Measurements from ENCODE around the gene EFEMP2. TPM values are rescaled to one million over a fixed set of nuclear protein-coding genes. Genes with fewer than 3 reads are reported as not detected.
"Not testable (repeated sequence)": the region's sequence is repeated elsewhere in the genome, so short reads cannot be mapped to it uniquely, and the experiment has no call there.

Gene EFEMP2
- total RNA-seq, 5 donors from 2014 or later (not counting 1 experiment from before 2014, with no cell fraction given): 7.0 to 14.1 (median 10.2) TPM

DNA sequence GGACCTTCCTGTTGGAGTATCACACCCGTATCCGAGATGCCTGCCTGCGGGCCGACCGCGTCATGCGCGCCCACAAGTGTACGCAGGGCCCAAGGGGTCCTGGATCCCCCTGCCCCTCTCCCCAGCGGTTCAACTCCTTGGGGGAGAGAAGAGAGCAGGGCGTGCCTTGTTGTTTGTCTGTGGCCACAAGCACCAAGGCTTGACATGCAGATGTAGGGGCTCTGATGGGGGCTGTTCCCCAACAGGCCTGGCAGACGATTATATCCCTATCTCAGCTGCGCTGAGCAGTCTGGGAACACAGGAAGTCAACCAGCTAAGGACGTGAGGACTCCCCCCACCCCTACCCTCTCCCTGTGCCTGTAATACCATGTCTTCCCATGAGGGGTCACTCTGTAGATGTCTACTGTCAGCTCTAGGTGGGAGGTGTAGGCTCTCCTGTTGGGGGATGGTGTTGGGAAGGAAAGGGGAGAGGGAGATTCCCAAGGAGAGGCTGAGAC is 21.5 kb downstream of the EFEMP2 start:
- WGBS (ENCODE audit: insufficient coverage): no CpG with 5 or more reads among the region's 14 CpGs
- no peaks in the 10 kb centered on the region for H3K27me3 Mint-ChIP-seq
- H3K36me3 ChIP-seq (ENCODE audit: control insufficient read depth in 2 of 2, extremely low read depth in 1 of 2, insufficient read depth in 1 of 2, low read length in 1 of 2): peaks cover 21 to 56% of the 10 kb centered on the region in 2 donors
- DNase-seq (no peak), ATAC-seq (replicated peaks in 1 of 4) (peak in 1 of 4 experiments; percentile 14)
- peaks cover 23 to 31% (median 31%) of the 10 kb centered on the region in 3 donors for H3K4me1 Mint-ChIP-seq
- H3K4me3 ChIP-seq (ENCODE audit: control insufficient read depth in 1 of 2, extremely low read depth in 1 of 2, low read length in 1 of 2): no peak overlapping the region
- no peaks in the 10 kb centered on the region for H3K9me3 Mint-ChIP-seq
- peaks cover 8 to 31% of the 10 kb centered on the region in 2 experiments for H3K4me1 ChIP-seq (ENCODE audit: control insufficient read depth in 1 of 2, extremely low read depth in 1 of 2, insufficient read depth in 2 of 2, low read length in 2 of 2)
- peaks cover 40% of the 10 kb centered on the region for H3K36me3 Mint-ChIP-seq
- H3K27ac Mint-ChIP-seq: no peak overlapping the region
- H3K4me3 Mint-ChIP-seq: no peak overlapping the region
- no peaks in the 10 kb centered on the region for H3K9me3 ChIP-seq
- POLR2A ChIA-PET: interaction anchor here in 1 of 2 donors (0.6 kb wide), 1 partner anchor 85 kb away, joined by 3 read pairs; no protein-coding TSS in a partner anchor
- H3K27me3 ChIP-seq (replicated peaks in 1 of 2; ENCODE audit: control insufficient read depth in 2 of 2, extremely low read depth in 1 of 2, insufficient read depth in 2 of 2, low read length in 1 of 2): no peaks in the 10 kb centered on the region
- H3K27ac ChIP-seq (ENCODE audit: low read length): no peak overlapping the region
- CTCF ChIA-PET: interaction anchor here in 1 of 2 donors (1.1 kb wide), 1 partner anchor 38 kb away, joined by 3 read pairs; the partner anchor contains the start of gene FIBP

DNA sequence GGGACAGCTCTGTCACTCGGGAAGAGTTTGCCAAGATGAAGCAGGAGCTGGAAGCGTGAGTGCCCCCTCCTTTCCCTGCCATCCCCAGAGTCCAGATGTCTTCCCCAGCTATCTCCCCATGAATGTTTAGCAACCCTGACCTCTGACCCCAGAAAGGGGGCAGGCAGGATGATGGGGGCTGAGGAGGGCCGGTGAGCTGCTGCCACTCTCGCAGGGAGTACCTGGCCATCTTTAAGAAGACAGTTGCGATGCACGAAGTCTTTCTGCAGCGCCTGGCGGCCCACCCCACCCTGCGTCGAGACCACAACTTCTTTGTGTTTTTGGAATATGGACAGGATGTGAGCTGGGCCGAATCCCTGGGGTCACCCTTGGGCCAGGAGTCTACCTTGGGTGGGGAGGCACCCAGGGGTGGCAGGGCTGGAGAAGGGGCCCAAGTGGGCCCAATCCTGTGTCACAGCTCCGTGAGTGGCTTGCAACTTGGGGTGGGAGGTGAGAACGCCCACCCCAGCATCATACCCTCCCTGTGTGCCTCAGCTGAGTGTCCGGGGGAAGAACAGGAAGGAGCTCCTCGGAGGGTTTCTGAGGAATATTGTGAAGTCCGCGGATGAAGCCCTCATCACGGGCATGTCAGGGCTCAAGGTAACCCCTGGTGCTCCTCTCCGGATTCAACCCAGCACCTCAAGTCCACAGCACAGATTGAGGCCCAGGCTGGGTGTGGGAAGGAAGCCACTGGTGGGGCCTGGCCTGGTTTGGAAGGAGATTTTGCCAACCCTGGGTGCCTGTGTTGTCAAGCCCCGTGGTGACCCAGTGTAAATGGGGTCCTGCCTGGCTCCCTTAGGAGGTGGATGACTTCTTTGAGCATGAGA is 22.1 kb downstream of the EFEMP2 start:
- Histone ChIP-seq H3K27ac (ENCODE audit: low read length) (no peak overlapping the region), H3K4me3 (ENCODE audit: control insufficient read depth in 1 of 2, extremely low read depth in 1 of 2, low read length in 1 of 2) (no peak overlapping the region), H3K27me3 (replicated peaks in 1 of 2; ENCODE audit: control insufficient read depth in 2 of 2, extremely low read depth in 1 of 2, insufficient read depth in 2 of 2, low read length in 1 of 2) (no peaks in the 10 kb centered on the region), H3K36me3 (ENCODE audit: control insufficient read depth in 2 of 2, extremely low read depth in 1 of 2, insufficient read depth in 1 of 2, low read length in 1 of 2) (peaks cover 19 to 50% of the 10 kb centered on the region in 2 donors), H3K4me1 (ENCODE audit: control insufficient read depth in 1 of 2, extremely low read depth in 1 of 2, insufficient read depth in 2 of 2, low read length in 2 of 2) (peaks cover under 1 to 25% of the 10 kb centered on the region in 2 experiments), H3K9me3 (no peaks in the 10 kb centered on the region)
- ChIA-PET CTCF (interaction anchor here in 1 of 2 donors (1.0 to 1.1 kb wide), 2 partner anchors 10 to 38 kb away, joined by 3 to 4 read pairs; partner anchors contain the start of genes FIBP and MUS81), POLR2A (interaction anchor here in 1 of 2 donors (0.6 kb wide), 1 partner anchor 85 kb away, joined by 3 read pairs; no protein-coding TSS in a partner anchor)
- H3K9me3 Mint-ChIP-seq: no peaks in the 10 kb centered on the region
- H3K36me3 Mint-ChIP-seq: peaks cover 33% of the 10 kb centered on the region
- no peak overlapping the region for H3K27ac Mint-ChIP-seq
- peaks cover 18 to 24% (median 24%) of the 10 kb centered on the region in 3 donors for H3K4me1 Mint-ChIP-seq
- no peaks in the 10 kb centered on the region for H3K27me3 Mint-ChIP-seq
- H3K4me3 Mint-ChIP-seq: no peak overlapping the region
- 82% methylated on average over 8 of the region's 20 CpGs for WGBS (ENCODE audit: insufficient coverage)
- DNase-seq: no peak
- ATAC-seq (replicated peaks in 1 of 4): peak in 1 of 4 experiments; percentile 14

DNA sequence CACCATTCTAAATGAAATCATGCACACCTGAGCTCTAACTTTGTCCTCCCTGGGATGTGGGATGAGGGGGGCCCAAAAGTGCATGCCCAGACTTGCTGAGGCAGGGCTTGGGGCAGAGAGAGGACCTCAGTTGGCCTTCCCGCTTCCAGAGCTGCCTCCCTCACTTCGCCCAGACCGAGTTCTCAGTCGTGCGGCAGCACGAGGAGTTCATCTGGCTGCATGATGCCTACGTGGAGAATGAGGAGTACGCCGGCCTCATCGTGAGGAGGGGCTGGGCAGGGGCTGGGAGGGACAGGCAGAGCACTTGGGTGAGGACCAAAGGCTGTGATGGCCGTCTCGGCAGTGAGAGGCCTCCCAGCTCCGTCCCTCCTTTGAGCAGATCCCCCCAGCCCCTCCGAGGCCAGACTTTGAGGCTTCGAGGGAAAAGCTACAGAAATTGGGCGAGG is 22.8 kb downstream of the EFEMP2 start:
- Mint-ChIP-seq H3K27me3 (no peaks in the 10 kb centered on the region), H3K4me3 (no peak overlapping the region), H3K4me1 (peaks cover 16 to 20% (median 19%) of the 10 kb centered on the region in 3 donors), H3K9me3 (no peaks in the 10 kb centered on the region), H3K36me3 (peaks cover 29% of the 10 kb centered on the region), H3K27ac (peak overlapping the region in 1 of 2 donors; percentile 39)
- POLR2A ChIA-PET: no interaction called here
- peaks cover 0 to 18% of the 10 kb centered on the region in 2 experiments for H3K4me1 ChIP-seq (ENCODE audit: control insufficient read depth in 1 of 2, extremely low read depth in 1 of 2, insufficient read depth in 2 of 2, low read length in 2 of 2)
- H3K27me3 ChIP-seq (replicated peaks in 1 of 2; ENCODE audit: control insufficient read depth in 2 of 2, extremely low read depth in 1 of 2, insufficient read depth in 2 of 2, low read length in 1 of 2): no peaks in the 10 kb centered on the region
- DNase-seq (no peak), ATAC-seq (replicated peaks in 1 of 4) (no peak)
- WGBS (ENCODE audit: insufficient coverage): 84% methylated on average over 10 of the region's 16 CpGs
- H3K4me3 ChIP-seq (ENCODE audit: control insufficient read depth in 1 of 2, extremely low read depth in 1 of 2, low read length in 1 of 2): no peak overlapping the region
- CTCF ChIA-PET: interaction anchor here in 1 of 2 donors (0.7 to 1.0 kb wide), 2 partner anchors 10 to 126 kb away, joined by 4 to 5 read pairs; partner anchors contain the start of gene MUS81
- no peak overlapping the region for H3K27ac ChIP-seq (ENCODE audit: low read length)
- peaks cover 13 to 43% of the 10 kb centered on the region in 2 donors for H3K36me3 ChIP-seq (ENCODE audit: control insufficient read depth in 2 of 2, extremely low read depth in 1 of 2, insufficient read depth in 1 of 2, low read length in 1 of 2)
- H3K9me3 ChIP-seq: no peaks in the 10 kb centered on the region

DNA sequence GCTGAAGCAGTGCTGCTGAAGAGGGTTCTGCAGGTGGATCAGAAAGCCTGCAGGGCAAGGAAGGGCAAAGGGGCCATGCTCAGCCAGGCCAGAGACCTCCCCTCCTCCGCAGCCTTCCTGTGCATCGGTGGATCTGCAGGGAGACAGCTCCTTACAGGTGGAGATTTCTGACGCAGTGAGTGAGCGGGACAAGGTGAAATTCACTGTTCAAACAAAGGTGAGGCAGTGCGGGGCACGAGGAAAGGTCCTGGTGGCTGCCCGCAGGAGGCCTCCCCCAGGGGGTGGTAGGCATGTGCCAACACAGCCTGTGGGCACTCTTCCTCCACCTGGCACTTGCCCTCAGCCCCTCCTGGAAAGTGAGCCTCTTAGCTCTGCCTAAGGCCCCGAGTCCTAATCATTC is 23.2 kb downstream of the EFEMP2 start:
- ATAC-seq (replicated peaks in 1 of 4) (no peak), DNase-seq (no peak)
- Mint-ChIP-seq H3K27ac (peak overlapping the region; percentile 39 to 57), H3K4me1 (peaks cover 12 to 16% (median 15%) of the 10 kb centered on the region in 3 donors), H3K27me3 (no peaks in the 10 kb centered on the region), H3K36me3 (peaks cover 24% of the 10 kb centered on the region), H3K9me3 (no peaks in the 10 kb centered on the region), H3K4me3 (no peak overlapping the region)
- H3K27me3 ChIP-seq (replicated peaks in 1 of 2; ENCODE audit: control insufficient read depth in 2 of 2, extremely low read depth in 1 of 2, insufficient read depth in 2 of 2, low read length in 1 of 2): no peaks in the 10 kb centered on the region
- CTCF ChIA-PET: interaction anchor here in 1 of 2 donors (0.7 to 1.0 kb wide), 2 partner anchors 11 to 126 kb away, joined by 4 to 5 read pairs; partner anchors contain the start of gene MUS81
- WGBS (ENCODE audit: insufficient coverage): 91% methylated on average over 7 of the region's 8 CpGs
- H3K27ac ChIP-seq (ENCODE audit: low read length): no peak overlapping the region
- POLR2A ChIA-PET: no interaction called here
- no peaks in the 10 kb centered on the region for H3K9me3 ChIP-seq
- peaks cover 0 to 14% of the 10 kb centered on the region in 2 experiments for H3K4me1 ChIP-seq (ENCODE audit: control insufficient read depth in 1 of 2, extremely low read depth in 1 of 2, insufficient read depth in 2 of 2, low read length in 2 of 2)
- H3K36me3 ChIP-seq (ENCODE audit: control insufficient read depth in 2 of 2, extremely low read depth in 1 of 2, insufficient read depth in 1 of 2, low read length in 1 of 2): peaks cover 10 to 39% of the 10 kb centered on the region in 2 donors
- no peak overlapping the region for H3K4me3 ChIP-seq (ENCODE audit: control insufficient read depth in 1 of 2, extremely low read depth in 1 of 2, low read length in 1 of 2)

DNA sequence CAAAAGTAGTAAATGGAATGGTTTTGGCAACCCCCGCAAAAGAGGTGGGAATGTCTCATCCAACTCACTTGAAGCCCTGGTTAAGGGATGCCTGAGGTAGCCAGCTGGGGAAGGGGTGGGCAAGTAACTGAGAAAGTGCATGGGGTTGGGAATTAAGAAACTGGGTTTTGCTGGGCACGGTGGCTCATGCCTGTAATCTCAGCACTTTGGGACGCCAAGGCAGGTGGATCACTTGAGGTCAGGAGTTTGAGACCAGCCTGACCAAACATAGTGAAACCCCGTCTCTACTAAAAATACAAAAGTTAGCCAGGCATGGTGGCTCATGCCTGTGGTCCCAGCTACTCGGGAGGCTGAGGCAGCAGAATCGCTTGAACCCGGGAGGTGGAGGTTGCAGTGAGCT is 23.9 kb downstream of the EFEMP2 start:
- not testable (repeated sequence) for DNase-seq

DNA sequence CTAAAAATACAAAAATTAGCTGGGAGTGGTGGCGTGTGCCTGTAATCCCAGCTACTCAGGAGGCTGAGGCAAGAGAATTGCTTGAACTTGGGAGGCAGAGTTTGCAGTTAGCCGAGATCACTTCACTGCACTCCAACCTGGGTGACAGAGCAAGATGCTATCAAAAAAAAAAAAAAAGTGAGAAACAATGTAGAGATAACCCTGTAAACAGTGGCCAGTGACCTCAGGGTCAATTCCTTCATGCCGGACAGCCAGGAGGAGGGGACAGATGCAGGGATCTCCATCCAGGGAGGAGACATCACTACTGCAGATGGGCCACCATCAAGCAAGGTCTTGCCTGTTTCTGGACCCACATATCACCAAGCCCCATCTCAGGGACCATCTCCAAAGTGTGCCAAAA is 24.9 kb downstream of the EFEMP2 start:
- CTCF ChIA-PET: interaction anchor here in 1 of 2 donors (1.5 kb wide), 1 partner anchor 37 kb away, joined by 3 read pairs; no protein-coding TSS in a partner anchor
- WGBS (ENCODE audit: insufficient coverage): no CpG with 5 or more reads among the region's 3 CpGs

More for the DNA sequence above, 23.9 kb downstream of the EFEMP2 start:
- H3K4me3 ChIP-seq (ENCODE audit: control insufficient read depth in 1 of 2, extremely low read depth in 1 of 2, low read length in 1 of 2); H3K9me3 ChIP-seq; H3K9me3 Mint-ChIP-seq; H3K27me3 ChIP-seq (replicated peaks in 1 of 2; ENCODE audit: control insufficient read depth in 2 of 2, extremely low read depth in 1 of 2, insufficient read depth in 2 of 2, low read length in 1 of 2); H3K4me1 ChIP-seq (ENCODE audit: control insufficient read depth in 1 of 2, extremely low read depth in 1 of 2, insufficient read depth in 2 of 2, low read length in 2 of 2); H3K27ac ChIP-seq (ENCODE audit: low read length); H3K4me3 Mint-ChIP-seq; H3K27me3 Mint-ChIP-seq; ATAC-seq (replicated peaks in 1 of 4); H3K4me1 Mint-ChIP-seq: not testable (repeated sequence)
- POLR2A ChIA-PET: interaction anchor here (0.6 to 0.7 kb wide), 2 partner anchors 265 to 498 kb away, joined by 3 to 4 read pairs; no protein-coding TSS in a partner anchor
- WGBS (ENCODE audit: insufficient coverage): 75% methylated on average over 5 of the region's 7 CpGs
- Mint-ChIP-seq H3K27ac (peak overlapping the region in 1 of 2 donors; percentile 8), H3K36me3 (peaks cover 18% of the 10 kb centered on the region)
- CTCF ChIA-PET: interaction anchor here in 1 of 2 donors (0.6 to 1.0 kb wide), 2 partner anchors 11 to 19 kb away, joined by 3 read pairs; no protein-coding TSS in a partner anchor
- peaks cover 10 to 32% of the 10 kb centered on the region in 2 donors for H3K36me3 ChIP-seq (ENCODE audit: control insufficient read depth in 2 of 2, extremely low read depth in 1 of 2, insufficient read depth in 1 of 2, low read length in 1 of 2)

More for the DNA sequence above, 24.9 kb downstream of the EFEMP2 start:
- Mint-ChIP-seq H3K36me3 (peaks cover 11% of the 10 kb centered on the region), H3K9me3 (no peaks in the 10 kb centered on the region), H3K4me3 (no peak overlapping the region), H3K4me1 (peaks cover 0 to 3% (median 3%) of the 10 kb centered on the region in 3 donors), H3K27me3 (no peaks in the 10 kb centered on the region), H3K27ac (peak overlapping the region in 1 of 2 donors; percentile 22)
- Histone ChIP-seq H3K27ac (ENCODE audit: low read length) (no peak overlapping the region), H3K4me3 (ENCODE audit: control insufficient read depth in 1 of 2, extremely low read depth in 1 of 2, low read length in 1 of 2) (no peak overlapping the region), H3K4me1 (ENCODE audit: control insufficient read depth in 1 of 2, extremely low read depth in 1 of 2, insufficient read depth in 2 of 2, low read length in 2 of 2) (no peaks in the 10 kb centered on the region), H3K27me3 (replicated peaks in 1 of 2; ENCODE audit: control insufficient read depth in 2 of 2, extremely low read depth in 1 of 2, insufficient read depth in 2 of 2, low read length in 1 of 2) (no peaks in the 10 kb centered on the region), H3K36me3 (ENCODE audit: control insufficient read depth in 2 of 2, extremely low read depth in 1 of 2, insufficient read depth in 1 of 2, low read length in 1 of 2) (peaks cover 10 to 23% of the 10 kb centered on the region in 2 donors), H3K9me3 (no peaks in the 10 kb centered on the region)
- POLR2A ChIA-PET: interaction anchor here in 1 of 2 donors (0.7 kb wide), 1 partner anchor 42 kb away, joined by 5 read pairs; no protein-coding TSS in a partner anchor
- no peak for ATAC-seq (replicated peaks in 1 of 4)
- DNase-seq: no peak
